ENCODE measurements around the gene ADPRS.

The ADPRS gene, protein sequence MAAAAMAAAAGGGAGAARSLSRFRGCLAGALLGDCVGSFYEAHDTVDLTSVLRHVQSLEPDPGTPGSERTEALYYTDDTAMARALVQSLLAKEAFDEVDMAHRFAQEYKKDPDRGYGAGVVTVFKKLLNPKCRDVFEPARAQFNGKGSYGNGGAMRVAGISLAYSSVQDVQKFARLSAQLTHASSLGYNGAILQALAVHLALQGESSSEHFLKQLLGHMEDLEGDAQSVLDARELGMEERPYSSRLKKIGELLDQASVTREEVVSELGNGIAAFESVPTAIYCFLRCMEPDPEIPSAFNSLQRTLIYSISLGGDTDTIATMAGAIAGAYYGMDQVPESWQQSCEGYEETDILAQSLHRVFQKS

GRCh38 chr1:36088577-36089392, at the start of gene ADPRS:
Gene ADPRS (plus strand): TSS chr1:36088892. CDS start chr1:36088905, 13 bp downstream.
- peak; percentile 79 to 93 for DNase-seq
- Histone ChIP-seq H3K4me1 (peaks cover 0 to 50% (median 41%) of the 10 kb centered on the region in 4 donors), H3K4me3 (peak within 1 kb of the TSS; percentile 71 to 86), H3K27ac (peak within 1 kb of the TSS; percentile 87 to 90), H3K9me3 (no peaks in the 10 kb centered on the region), H3K27me3 (peaks cover 0 to 28% of the 10 kb centered on the region in 2 donors), H3K36me3 (peaks cover 24 to 36% (median 29%) of the 10 kb centered on the region in 3 donors)
- TF ChIP-seq CTCF (IDR thresholded peaks at IDR 0.05): peak; percentile 98 to 100
- intact Hi-C loops (cut with DNase I; ENCODE audit: low total_unique reads): no loop called here

DNA sequence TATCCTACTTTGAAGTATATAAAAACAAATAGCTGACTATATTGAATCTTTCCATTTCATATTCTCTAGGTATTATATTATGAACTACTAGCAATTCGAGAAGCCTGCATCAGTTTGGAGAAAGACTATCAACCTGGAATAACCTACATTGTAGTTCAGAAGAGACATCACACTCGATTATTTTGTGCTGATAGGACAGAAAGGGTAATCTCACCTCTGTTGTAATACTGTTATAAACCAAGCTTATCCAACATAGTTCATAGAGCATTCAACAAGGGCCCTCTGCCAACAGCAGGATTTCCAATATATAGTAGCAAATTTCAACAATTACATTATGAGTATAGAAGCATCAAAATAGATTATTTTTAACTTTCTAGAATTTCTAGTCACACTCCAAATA, 48.5 kb upstream of the ADPRS start:
- TF ChIP-seq CTCF (IDR thresholded peaks at IDR 0.05): no peak
- Histone ChIP-seq H3K4me3 (no peak overlapping the region), H3K27ac (no peak overlapping the region), H3K36me3 (peaks cover 67 to 93% (median 70%) of the 10 kb centered on the region in 3 donors), H3K4me1 (no peaks in the 10 kb centered on the region), H3K27me3 (no peaks in the 10 kb centered on the region), H3K9me3 (no peaks in the 10 kb centered on the region)
- DNase-seq: no peak
- intact Hi-C loops (cut with DNase I; ENCODE audit: low total_unique reads): no loop called here

DNA sequence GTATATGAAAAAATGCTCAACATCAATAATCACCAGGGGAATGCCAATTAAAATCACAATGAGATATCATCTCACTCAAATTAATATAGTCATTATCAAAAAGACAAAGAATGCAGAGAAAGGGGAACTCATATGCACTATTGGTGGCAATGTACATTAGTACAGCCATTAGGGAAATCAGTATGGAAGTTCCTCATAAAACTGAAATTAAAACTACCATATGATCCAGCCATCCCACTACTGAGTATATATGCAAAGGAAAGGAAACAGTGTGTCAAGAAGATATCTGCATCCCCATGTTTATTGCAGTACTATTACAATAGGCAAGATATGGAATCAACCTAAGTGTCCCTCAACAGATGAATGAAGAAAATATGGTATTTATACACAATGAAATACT, 36.9 kb upstream of the ADPRS start:
- Histone ChIP-seq H3K36me3 (peaks cover 23 to 62% (median 50%) of the 10 kb centered on the region in 3 donors), H3K9me3 (no peaks in the 10 kb centered on the region), H3K27ac (no peak overlapping the region), H3K27me3 (no peaks in the 10 kb centered on the region), H3K4me1 (no peaks in the 10 kb centered on the region), H3K4me3 (no peak overlapping the region)
- DNase-seq: no peak
- intact Hi-C loops (cut with DNase I; ENCODE audit: low total_unique reads): no loop called here
- no peak for TF ChIP-seq CTCF (IDR thresholded peaks at IDR 0.05)

GRCh38 chr1:36053978-36054377, 34.7 kb upstream of the ADPRS start:
- Histone ChIP-seq H3K27ac (no peak overlapping the region), H3K4me3 (no peak overlapping the region), H3K36me3 (peaks cover 9 to 42% (median 30%) of the 10 kb centered on the region in 3 donors), H3K27me3 (no peaks in the 10 kb centered on the region), H3K9me3 (no peaks in the 10 kb centered on the region), H3K4me1 (no peaks in the 10 kb centered on the region)
- TF ChIP-seq CTCF (IDR thresholded peaks at IDR 0.05): no peak
- DNase-seq: no peak
- intact Hi-C loops (cut with DNase I; ENCODE audit: low total_unique reads): no loop called here

GRCh38 chr1:36055706-36056105, 33.0 kb upstream of the ADPRS start:
- no peak for TF ChIP-seq CTCF (IDR thresholded peaks at IDR 0.05)
- no peak overlapping the region for H3K27ac ChIP-seq
- no peaks in the 10 kb centered on the region for H3K27me3 ChIP-seq
- no peaks in the 10 kb centered on the region for H3K4me1 ChIP-seq
- intact Hi-C loops (cut with DNase I; ENCODE audit: low total_unique reads): no loop called here
- H3K36me3 ChIP-seq: peaks cover 9 to 28% (median 17%) of the 10 kb centered on the region in 3 donors
- H3K4me3 ChIP-seq: no peak overlapping the region
- DNase-seq: no peak
- H3K9me3 ChIP-seq: no peaks in the 10 kb centered on the region
